ENCODE data around the gene TLR5. TPM values are rescaled to one million over a fixed set of nuclear protein-coding genes. Genes with fewer than 3 reads are reported as not detected.

Gene TLR5
- total and polyA plus RNA-seq, 2 of the 4 experiments (the other 2 are of a cell fraction), result 0.09 to 0.18 TPM

DNA sequence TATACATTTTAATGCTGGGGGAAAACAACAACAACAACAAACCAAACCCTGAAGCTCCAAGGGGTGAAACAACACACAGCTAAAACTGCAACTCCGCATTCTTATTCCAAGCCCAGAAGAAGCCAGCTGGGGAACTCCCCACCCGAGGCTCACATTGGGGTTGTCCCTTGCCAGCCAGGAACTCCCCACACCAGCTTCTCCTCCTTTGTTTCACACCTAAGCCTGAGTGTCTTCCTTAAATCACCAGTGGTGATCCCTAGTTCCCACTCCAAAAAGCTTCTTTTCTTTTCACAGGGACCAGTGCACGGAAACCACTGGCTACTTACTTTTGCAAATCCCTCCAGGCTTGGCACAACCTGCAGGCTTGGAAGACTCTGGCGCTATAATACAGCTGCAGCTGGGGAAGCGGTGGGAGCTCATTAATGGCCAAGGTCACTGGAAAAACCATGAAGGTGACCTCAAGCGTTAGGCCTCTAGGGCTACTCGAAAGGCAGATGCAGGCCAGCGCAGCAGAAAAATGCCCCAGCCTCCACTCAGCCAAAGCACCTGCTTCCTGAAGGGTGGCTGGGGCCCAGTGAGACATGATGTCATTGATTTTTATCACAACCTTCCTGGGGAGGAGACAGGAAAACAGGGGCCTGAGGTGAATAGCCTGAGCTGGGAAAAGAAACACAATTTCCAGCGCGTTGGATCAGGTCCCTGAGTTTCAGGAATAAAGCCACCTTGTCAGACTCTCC is 40.1 kb downstream of the TLR5 start:
- no peak overlapping the region for H3K4me2 ChIP-seq (ENCODE audit: low read depth, low read length)

More for the DNA sequence above, 40.1 kb downstream of the TLR5 start:
- Histone ChIP-seq H2BK120ac (ENCODE audit: low read depth, low read length) (no peak overlapping the region), H4K91ac (ENCODE audit: insufficient read depth, low read depth, low read length) (no peak overlapping the region), H3K18ac (ENCODE audit: low read depth, low read length) (no peak overlapping the region), H3K9me3 (ENCODE audit: control insufficient read depth, insufficient read depth, low read length) (no peaks in the 10 kb centered on the region; the same call in 1 of the 2 replicates), H3K23ac (ENCODE audit: low read depth, low read length) (no peak overlapping the region), H3K9ac (ENCODE audit: low read depth, low read length) (no peak overlapping the region), H3K79me1 (ENCODE audit: low read depth in 1 of 2, low read length in 2 of 2) (no peaks in the 10 kb centered on the region), H3K4me1 (ENCODE audit: control insufficient read depth, insufficient read depth, low read length) (no peaks in the 10 kb centered on the region), H4K8ac (ENCODE audit: low read depth in 2 of 2, low read length in 2 of 2) (no peak overlapping the region), H3K27ac (ENCODE audit: insufficient read depth, low read length) (no peak overlapping the region), H2AFZ (replicated peaks; ENCODE audit: low read length, poor library complexity) (no peak overlapping the region), H3K27me3 (ENCODE audit: control insufficient read depth, insufficient read depth, low read length) (peaks cover 10% of the 10 kb centered on the region), H3K9me1 (ENCODE audit: insufficient read depth, low read length) (no peaks in the 10 kb centered on the region), H2AK5ac (ENCODE audit: low read depth, low read length) (no peak overlapping the region), H3K14ac (replicated peaks; ENCODE audit: low read depth, low read length) (no peak overlapping the region), H3K4me3 (ENCODE audit: insufficient read depth, low read depth, low read length) (no peak overlapping the region), H3K4ac (ENCODE audit: low read depth, low read length) (no peak overlapping the region), H4K20me1 (ENCODE audit: insufficient read depth, low read length) (no peaks in the 10 kb centered on the region), H2BK5ac (ENCODE audit: low read depth, low read length, poor library complexity, severe bottlenecking) (no peak overlapping the region), H2AK9ac (replicated peaks; ENCODE audit: low read depth, low read length, poor library complexity) (no peak overlapping the region), H2BK15ac (ENCODE audit: low read depth, low read length) (no peak overlapping the region), H4K5ac (ENCODE audit: low read depth, low read length) (no peak overlapping the region), H3K56ac (ENCODE audit: extremely low read depth, insufficient read depth, low read length) (no peak overlapping the region), H3K36me3 (ENCODE audit: control insufficient read depth, insufficient read depth, low read length) (no peaks in the 10 kb centered on the region), H2BK20ac (ENCODE audit: low read depth, low read length) (no peak overlapping the region)
- TF ChIP-seq MAZ (IDR thresholded peaks at IDR 0.05; ENCODE audit: borderline replicate concordance, low read depth, low read length) (no peak), RCOR1 (IDR thresholded peaks at IDR 0.05; ENCODE audit: insufficient replicate concordance, low read length) (no peak), MXI1 (IDR thresholded peaks at IDR 0.05; ENCODE audit: borderline replicate concordance, low read depth, low read length) (no peak), RAD21 (IDR thresholded peaks at IDR 0.05; ENCODE audit: low read length) (no peak), SMC3 (IDR thresholded peaks at IDR 0.05; ENCODE audit: low read depth, low read length) (no peak), NFE2L2 (IDR thresholded peaks at IDR 0.05; ENCODE audit: low read depth, low read length) (no peak), POLR2A (IDR thresholded peaks at IDR 0.05; ENCODE audit: low read depth, low read length) (no peak), RFX5 (IDR thresholded peaks at IDR 0.05; ENCODE audit: low read depth, low read length) (no peak), CHD1 (IDR thresholded peaks at IDR 0.05; ENCODE audit: low read depth, low read length) (no peak), MAFK (IDR thresholded peaks at IDR 0.05; ENCODE audit: low read depth, low read length) (no peak)
- no peak for DNase-seq
- no TSS peak for BruUV-seq (replicated peaks)
- dilution Hi-C loops (cut with HindIII; ENCODE audit: low sequenced_read_pairs, unreplicated experiment) (no loop called here), in situ Hi-C loops (cut with MboI; ENCODE audit: low sequenced_read_pairs) (no loop called here), intact Hi-C loops (cut with micrococcal nuclease) (no loop called here)
- WGBS, 2 experiments (ENCODE audit: extremely low coverage in 2 of 2, insufficient read length in 1 of 2), result 79% methylated on average over 4 of the region's 10 CpGs; no CpG with 5 or more reads in 1 of the 2 experiments
- ChIA-PET POLR2A (ENCODE audit: unreplicated experiment) (no interaction called here), CTCF (no interaction called here)
- no peak for ATAC-seq (ENCODE audit: low read depth)
